HG03457 (cell line): ENCODE data around the gene SELP.
"Not testable (repeated sequence)": the region's sequence is repeated elsewhere in the genome, so short reads cannot be mapped to it uniquely, and the experiment has no call there.

ENCODE experiments used
- ATAC-seq: cut with Tn5 transposase; IDR thresholded peaks from one replicate; pipeline ENCODE4 v1.9.1; 2021; ENCODE audit warnings: moderate number of reproducible peaks; ENCODE audit not compliant: unreplicated experiment

SELP gene

GRCh38 chr1:169630006-169630405 is at the start of gene SELP:
TSS of gene SELP (minus strand) at chr1:169630124. CDS start at chr1:169630074, 50 bp downstream.
- no peak for ATAC-seq

GRCh38 chr1:169679692-169680091 is 49.8 kb upstream of the SELP start:
- ATAC-seq, result no peak

DNA sequence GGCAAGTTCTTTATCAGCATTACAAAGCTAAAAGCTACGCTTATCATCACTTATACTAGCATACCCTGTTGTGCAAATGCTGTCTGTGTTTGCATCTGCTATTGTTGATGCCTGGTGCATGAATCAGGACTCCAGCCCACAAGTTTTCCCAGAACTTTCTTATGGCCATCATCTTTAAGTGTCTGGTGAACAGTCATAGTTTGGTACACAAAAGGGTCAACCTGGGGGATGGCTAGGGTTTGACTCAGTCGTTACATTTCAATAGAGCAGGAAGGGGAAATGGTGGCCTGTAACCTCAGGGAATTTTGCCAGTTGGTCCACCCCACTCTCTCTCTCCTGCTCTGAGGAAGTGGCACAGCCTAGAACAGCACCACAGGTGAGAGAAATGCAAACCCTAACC is 46.1 kb upstream of the SELP start:
- ATAC-seq, result no peak

DNA sequence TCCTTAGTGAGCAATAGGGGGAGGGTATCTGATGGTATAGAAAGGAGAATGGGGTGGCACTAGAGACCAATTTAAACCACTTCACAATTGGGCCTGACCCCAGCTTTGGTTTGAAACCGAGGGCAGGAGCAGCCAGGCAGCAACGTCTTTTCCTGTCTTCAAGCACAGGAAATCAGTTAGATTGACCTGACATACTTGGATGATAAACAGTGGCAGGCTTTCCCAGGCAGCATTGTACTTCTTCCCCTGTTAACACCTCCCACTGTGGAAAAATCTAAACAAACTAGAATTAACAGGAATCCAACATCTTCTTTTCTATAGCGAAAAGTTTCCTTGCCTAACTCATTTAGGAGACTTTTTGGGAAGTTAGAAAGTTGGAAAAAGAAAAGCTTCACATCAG is 40.9 kb upstream of the SELP start:
- ATAC-seq, result no peak

- ATAC-seq, result not testable (repeated sequence)
Observed at GRCh38 chr1:169670244-169670643, 40.3 kb upstream of the SELP start.

DNA sequence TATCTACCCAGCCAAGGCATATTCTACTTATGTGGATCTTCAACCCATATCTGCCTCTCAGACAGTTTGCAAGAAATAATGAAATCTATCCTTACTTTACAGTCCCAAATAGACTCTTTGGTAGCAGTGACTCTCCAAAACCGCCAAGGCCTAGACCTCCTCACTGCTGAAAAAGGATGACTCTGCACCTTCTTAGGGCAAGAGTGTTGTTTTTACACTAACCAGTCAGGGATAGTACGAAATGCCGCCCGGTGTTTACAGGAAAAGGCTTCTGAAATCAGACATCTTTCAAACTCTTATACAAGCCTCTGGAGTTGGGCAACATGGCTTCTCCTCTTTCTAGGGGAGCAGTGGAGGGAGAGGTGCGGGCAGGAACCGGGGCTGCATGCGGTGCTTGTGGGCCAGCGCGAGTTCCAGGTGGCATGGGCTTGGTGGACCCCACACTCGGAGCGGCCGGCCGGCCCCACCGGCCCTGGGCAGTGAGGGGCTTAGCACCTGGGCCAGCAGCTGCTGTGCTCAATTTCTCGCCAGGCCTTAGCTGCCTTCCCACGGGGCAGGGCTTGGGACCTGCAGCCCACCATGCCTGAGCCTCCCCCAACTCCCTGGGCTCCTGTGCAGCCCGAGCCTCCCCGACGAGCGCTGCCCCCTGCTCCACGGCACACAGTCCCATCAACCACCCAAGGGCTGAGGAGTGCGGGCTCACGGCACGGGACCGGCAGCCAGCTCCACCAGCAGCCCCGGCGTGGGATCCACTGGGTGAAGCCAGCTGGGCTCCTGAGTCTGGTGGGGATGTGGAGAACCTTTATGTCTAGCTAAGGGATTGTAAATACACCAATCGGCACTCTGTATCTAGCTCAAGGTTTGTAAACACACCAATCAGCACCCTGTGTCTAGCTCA is 38.0 kb upstream of the SELP start:
- not testable (repeated sequence) for ATAC-seq

- ATAC-seq, result not testable (repeated sequence)
Observed at GRCh38 chr1:169667227-169667639, 37.3 kb upstream of the SELP start.

DNA sequence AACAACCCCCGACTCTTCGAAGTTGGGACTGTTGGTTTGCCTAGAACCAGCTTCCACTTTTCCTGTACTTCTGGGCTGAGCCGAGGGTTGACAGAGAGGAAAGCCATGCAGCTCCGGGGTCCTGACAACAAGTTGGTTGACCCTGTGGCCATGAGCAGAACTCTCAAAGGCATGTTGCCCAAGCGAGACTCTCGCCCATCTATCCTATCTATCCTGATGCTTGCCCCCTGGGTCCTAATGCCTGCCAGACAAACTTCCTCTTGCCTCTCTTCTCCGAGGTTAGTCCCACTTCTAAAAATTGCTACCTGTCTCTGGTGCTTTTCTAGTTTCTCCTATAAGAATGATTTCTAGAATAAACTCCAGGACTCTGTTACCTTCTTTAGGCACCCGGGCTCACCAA is 32.8 kb upstream of the SELP start:
- not testable (repeated sequence) for ATAC-seq

DNA sequence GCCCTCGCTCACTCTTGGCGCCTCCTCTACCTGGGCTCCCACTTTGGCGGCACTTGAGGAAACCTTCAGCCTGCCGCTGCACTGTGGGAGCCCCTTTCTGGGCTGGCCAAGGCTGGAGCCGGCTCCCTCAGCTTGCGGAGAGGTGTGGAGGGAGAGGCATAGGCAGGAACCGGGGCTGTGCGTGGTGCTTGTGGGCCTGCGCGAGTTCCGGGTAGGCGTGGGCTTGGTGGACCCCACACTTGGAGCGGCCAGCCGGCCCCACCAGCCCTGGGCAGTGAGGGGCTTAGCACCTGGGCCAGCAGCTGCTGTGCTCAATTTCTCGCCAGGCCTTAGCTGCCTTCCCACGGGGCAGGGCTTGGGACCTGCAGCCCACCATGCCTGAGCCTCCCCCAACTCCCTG is 31.1 kb upstream of the SELP start:
- not testable (repeated sequence) for ATAC-seq

GRCh38 chr1:169658777-169659176 is 28.9 kb upstream of the SELP start:
- not testable (repeated sequence) for ATAC-seq

- no peak for ATAC-seq
Observed at GRCh38 chr1:169653873-169654272, 23.9 kb upstream of the SELP start.

GRCh38 chr1:169651035-169651434 is 21.1 kb upstream of the SELP start:
- no peak for ATAC-seq

DNA sequence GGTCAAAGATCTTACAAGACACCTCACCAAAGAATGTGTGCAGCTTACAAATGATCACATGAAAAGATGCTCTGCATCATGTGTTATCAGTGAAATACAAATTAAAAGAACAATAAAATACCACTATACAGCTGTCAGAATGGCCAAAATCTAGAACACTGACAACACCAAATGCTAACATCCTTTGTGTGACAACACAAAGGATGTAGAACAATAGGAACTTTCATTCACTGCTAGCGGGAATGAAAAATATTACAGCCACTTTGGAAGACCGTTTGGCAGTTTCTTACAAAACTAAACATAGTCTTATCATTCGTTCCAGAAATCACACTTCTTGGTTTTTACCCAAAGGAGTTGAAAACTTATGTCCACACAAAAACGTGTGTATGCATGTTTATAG is 20.6 kb upstream of the SELP start:
- ATAC-seq, result no peak

GRCh38 chr1:169648709-169649108 is 18.8 kb upstream of the SELP start:
- ATAC-seq, result no peak

DNA sequence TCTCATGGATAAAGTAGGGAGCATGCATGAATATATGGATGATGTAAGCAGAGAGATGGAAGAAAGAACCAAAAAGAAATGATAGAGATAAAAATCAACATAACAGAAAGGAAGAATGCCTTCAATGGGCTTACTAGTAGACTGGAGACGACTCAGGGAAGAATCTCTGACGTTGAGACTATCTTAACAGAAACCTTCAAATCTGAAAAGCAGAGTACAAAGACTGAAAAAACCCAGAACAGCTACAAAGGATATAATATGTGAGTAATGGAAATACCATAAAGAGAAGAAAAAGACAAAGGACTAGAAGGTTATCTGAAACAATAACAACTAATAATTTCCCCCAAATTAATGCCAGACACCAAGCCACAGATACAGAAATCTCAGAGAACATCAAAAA is 18.3 kb upstream of the SELP start:
- ATAC-seq, result no peak

DNA sequence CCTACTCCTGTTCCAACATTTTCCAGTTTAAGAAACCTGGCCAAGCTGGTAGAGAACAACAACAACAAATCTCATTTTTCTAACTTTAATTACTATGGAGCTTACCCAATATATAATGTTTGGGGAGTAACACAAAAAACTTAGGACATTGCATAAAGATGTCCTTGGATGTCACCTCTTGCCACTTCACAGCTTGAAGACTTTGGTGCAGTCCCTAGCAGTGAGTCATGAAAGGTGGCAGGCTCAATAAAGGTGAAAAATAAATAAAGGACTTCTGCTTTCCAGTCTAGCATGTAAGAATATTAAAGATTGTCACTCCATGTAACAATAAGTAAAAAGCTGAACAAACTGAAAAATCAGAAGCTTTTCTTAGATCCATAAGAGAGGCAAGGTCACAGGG is 17.6 kb upstream of the SELP start:
- ATAC-seq, result no peak

GRCh38 chr1:169644297-169644696 is 14.4 kb upstream of the SELP start:
- ATAC-seq, result no peak

DNA sequence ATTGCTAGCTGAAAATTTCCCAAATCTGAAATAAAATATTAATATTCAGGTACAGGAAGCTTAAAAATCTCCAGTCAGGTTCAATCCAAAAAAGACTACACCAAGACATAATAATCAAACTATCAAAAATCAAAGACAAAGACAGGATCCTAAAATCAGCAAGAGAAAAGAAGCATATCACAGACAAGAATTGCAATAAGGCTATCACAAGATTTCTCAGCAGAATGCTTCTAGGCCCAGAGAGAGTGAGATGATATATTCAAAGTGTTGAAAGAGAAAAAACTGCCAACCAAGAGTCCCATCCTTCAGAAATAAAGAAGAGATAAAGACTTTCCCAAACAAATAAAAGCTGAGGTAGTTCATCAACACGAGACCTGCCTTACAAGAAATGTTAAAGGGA is 5.0 kb upstream of the SELP start:
- no peak for ATAC-seq

GRCh38 chr1:169634145-169634544 is 4.2 kb upstream of the SELP start:
- no peak for ATAC-seq

GRCh38 chr1:169631249-169631648 is 1.3 kb upstream of the SELP start:
- ATAC-seq, result no peak

DNA sequence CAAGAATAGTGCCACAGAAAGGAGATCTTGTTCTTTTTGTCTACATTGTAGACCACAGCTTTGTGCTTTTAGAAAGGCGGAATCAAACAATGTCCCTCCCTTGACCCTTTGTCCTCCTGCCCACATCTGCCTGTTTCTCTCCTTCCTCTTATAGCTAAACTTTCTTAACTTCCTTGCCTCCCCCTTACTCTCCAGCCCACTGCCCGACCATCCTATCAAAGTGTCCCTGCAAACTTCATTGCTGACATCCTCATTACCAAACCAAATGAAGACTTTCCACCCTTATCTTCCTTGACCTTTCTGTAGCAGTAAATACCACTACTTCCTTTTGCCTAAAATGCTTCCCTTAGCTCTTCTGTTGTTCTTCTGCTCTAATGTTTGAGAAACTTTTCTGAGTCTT is 5.0 kb downstream of the SELP start:
- ATAC-seq, result no peak

GRCh38 chr1:169624122-169624521 is 5.8 kb downstream of the SELP start:
- ATAC-seq, result no peak
